ENCODE results near the gene LLPH.

The LLPH gene

DNA sequence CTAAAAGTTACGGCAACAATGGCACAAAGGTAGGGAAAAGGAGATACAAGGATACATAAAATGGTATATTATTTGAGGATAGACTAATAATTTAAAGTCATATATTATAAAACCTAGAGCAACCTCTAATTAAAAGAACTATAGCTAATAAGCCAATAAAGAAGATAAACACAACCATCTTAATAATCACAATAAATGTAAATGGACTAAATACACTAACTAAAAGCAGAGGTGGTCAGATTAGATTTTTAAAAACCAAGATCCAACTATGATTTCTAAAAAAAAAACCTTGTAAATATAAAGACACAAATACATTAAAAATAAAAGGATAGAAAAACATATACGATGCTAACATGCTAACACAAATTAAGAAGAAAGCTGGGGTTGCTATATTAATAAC, 10.7 kb upstream of the LLPH start:
- no peak for DNase-seq

DNA sequence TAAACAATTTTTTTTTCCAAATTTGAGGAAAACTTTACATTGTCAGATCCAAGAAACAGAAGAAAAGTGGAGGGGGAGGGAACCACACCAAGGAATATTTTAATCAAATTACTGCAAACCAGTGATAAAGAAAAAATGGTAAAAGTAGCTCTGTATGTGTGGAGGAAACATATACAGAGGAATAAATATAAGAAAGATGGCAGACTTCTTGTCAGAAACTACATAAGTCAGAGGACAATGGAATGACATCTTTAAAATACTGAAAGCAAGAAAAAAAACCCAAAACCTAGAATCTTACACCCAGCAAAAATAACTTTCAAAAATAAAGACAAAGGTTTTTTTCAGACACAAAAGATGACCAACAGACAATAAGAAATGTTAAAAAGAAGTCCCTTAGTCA, 10.2 kb upstream of the LLPH start:
- DNase-seq = no peak

DNA sequence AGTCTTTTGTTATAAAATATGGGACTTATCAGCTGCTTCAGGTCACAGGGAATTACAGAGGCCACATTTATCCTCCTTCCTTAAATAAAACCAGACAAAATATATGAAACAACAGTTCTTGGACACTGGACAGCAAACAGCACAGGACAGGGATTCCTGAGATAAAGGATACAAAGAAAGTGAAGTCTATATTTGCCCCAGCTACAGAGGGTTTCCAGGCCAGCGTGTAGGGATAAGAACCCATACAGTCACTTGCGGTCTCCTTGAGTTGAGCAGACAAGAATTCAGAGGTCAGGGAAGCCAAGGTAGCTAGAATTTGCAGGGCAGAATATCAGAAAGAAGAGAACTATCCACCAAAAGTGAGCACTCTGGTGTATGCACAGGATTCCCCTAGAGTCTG, 8.8 kb upstream of the LLPH start:
- DNase-seq = no peak

DNA sequence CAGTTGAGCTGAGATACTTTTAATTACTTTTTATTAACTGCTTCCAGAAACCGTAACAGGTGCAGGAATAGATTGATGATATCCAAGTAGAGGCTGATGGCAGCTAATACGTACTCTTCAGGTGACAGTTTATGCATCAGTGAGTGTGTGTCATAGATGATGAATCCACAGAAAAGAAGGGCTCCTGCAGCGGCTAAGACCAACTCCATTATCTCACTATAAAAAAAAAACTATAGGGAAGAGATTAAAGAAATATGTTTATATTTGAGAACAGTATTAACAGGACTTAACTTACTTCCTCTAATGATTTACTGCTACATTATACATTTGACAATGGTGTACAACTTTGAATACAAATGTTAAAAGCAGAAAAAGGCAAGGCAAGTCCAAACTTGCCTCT, 7.4 kb upstream of the LLPH start:
- no peak for DNase-seq

DNA sequence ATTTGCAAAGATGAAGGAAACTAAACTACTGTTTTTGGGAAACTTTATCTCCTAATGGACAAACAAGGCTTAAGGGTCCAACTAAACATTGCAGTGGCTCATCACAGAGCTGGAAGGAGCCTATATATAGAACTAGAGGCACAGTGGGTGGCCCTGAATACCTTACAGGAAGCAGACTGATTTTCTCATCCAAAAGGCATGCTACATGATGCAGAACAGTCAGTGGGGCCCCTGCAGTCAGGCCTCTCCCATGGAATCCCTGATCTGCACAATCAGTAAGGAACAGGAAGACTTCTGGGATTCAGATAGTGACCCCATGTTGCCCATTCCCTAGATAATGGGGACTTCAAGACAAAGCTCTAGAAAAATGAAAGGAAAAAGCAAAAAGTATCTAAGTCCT, 1.9 kb upstream of the LLPH start:
- no peak for DNase-seq

DNA sequence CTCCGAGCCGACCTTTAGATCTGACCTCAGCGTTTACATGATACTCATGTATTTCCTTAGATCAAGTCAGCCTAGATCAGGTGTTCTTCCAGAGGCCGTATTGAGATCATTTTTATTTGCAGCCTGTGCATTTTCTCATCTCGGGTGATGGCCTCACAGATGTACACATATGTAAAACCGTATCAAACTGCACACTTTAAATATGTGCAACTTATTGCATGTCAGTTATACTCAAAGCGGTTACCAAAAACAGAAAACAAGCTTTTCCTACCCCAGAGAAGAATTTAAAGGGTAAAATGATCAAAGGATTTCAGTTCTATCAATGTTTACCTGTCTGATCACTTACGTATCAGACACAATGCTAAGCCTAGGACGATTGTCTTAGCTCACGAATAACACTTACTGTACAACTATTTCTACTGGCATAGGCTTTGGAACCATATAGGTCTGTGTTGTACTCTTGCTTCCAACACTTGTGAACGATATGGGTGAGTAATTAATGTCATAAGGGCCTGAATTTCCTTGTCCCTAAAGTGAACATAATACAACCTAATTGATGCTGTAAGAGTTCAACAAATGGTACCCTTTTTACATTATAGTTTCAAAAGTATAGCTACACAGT, 628 bp upstream of the LLPH start:
- no peak for DNase-seq

DNA sequence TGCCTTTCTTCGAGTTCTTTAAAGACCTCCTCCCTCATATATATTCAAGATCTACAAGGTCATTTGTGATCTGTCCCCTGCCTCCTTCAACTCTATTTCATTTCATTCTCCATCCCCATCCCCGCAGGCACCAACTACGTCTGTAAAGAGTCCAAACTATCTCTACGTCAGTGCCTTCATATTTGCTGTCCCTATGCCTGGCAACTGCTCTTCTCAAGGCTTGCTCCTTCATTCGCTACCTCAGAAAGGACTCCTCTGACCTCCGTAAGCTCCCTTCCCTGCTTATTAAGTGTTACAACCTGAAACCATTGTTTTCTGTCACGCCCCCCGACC, 650 bp downstream of the LLPH start:
- DNase-seq = no peak

DNA sequence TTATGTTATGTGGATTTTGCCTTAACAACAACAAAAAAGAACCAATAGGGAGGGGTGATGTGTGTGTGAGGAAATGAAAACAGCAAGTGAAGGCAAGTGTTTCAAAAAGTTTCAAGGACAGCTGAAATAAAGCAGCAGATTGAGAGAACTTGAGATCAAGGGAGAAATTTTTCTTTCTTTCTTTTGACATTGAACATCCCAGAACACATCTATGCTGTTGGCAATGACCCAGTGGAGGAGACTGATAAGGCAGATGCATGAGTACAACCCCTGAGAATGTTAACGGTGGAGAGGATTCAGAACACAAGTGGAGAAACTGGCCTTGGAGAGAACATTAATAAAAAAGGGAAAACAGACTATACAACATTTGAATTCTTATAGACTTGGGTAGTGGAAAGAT, 2.9 kb downstream of the LLPH start:
- no peak for DNase-seq

DNA sequence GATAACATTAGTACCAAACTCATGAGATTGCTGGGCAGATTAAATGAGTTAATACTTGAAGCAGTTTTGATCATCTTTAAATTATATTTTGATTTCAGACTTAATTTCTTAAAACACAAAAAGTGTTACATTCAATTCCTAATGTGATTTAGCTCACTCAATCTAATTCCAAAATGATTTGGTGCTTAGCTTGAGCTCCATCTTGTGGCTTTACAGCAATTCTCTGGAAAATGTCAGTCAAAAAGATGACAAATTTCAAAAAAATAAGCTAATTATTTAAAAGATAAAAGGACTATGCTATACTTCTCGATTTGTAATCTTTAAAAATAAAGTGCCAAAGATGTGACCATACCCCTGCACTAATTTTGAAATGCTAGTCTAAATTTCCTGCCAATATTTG, 10.1 kb downstream of the LLPH start:
- no peak for DNase-seq

DNA sequence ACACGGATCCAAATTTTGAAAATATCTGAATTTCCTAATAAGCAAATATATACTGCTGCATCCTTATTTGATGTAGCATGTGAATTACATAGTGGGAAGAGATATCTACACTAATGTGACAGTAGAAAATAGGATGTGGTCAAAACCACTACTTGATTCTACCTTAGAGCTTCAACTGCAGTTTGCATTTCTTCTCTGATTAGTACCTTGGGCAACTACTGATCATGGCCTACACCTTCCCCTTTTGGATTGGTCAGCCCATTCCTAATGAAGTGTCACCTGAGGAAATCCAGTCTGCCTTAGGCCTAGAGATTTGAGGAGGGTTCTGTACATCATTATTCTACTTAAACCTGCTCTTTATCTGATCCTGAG, 10.7 kb downstream of the LLPH start:
- no peak for DNase-seq

DNA sequence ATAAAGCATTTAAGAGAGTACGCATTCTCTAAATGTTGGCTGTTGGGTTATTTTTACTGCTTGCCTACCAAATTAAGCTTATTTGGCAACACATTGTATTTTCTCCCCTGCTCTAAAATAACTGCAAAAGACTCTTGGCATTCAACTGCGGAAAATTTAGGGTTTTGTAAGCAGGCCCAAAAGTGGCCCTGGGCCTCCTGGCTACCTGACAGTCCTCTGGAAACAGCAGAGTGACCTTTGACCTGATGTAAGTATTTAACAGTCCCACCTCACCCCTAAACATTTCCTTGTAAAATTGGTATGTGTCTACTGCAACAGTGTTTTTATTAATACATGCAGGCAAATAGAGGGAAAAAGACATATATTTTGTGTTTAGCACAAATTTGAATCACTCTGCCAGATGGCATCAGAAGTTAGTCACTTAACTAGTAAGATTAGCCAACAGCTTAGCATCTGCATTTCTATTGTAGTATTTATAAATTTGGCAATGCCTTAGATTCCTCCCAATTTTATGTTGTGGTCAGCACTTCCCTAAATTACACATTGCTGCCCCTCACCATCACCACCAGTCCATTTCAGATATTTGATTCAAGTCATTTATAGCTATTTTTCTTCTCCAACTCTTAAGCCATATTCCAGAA, 11.2 kb downstream of the LLPH start:
- no peak for DNase-seq

DNA sequence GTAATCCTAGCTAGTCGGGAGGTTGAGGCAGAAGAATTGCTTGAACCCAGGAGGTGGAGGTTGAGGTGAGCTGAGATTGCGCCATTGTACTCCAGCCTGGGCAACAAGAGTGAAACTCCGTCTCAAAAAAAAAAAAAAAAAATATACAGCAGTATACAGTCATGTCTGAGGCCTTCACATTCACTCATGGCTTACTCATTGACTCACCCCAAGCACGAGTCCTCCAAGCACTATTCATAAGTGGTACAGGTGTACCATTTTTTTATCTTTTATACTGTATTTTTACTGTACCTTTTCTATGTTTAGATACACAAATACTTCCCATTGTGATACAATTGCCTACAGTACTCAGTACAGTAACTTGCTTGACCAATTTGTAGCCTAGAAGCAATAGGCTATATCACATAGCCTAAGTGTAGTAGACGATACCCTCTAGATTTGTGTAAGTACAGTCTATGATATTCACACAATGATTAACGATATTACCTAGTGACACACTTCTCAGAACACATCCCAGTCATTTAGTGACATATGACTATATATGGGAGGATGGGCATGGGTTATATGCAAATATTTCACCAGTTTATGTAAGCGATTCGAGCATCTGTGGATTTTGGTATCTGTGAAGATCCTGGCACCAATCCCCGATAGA, 12.2 kb downstream of the LLPH start:
- no peak for DNase-seq

DNA sequence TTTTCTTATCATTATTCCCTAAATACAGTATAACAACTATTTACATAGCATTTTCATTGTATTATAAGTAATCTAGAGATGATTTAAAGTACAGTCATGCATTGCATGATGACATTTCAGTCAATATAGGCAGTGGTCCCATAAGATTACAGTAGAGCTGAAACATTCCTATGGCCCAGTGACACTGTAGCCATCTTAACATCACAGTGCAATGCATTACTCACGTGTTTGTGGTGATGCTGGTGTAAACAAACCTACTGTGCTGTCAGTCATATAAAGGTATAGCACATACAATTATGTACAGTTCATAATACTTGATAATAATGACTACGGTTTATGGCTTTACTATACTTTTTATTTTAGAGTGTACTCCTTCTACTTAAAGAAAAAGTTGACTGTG, 13.3 kb downstream of the LLPH start:
- DNase-seq = no peak

DNA sequence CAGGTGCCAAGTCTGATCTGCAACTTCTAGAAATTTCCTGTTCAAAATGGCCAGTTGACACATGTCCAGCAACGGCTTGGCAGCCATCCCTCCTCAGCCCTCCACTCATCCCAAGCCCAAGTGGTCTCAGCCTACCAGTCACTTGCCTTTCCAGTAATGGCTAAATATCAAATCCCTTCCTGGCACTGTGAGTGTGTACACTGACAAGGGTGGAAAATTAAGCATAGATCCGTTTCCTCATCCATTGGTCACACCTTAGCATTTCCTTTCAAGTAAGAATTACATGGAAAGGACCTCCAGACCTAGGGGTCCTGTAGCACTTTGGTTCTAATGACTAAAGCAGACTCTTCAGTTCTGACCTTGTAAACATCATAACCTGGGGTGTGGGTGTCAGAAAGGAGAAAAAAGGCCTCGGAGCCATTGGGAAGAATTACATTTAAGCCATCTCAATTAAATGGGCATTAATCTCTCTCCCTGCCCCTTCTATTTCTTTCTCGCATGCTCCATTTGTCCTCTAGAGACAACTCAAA, 15.4 kb downstream of the LLPH start:
- DNase-seq = no peak

DNA sequence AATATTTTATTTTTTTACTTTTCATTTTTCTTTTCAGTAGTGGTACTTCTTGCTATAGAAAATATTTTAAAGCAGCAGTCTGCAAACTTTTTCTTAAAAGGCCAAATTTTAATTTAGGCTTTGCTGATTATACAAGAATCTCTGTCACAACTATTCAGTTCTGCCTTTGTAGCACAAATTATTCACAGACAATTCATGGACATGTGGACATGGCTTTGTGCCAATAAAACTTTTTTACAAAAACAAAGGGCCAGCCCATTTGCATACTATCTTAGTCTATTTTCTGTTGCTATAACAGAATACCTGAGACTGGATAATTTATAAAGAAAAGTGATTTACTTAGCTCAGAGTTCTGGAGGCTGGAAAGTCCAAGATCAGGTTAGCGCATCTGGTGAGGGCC, 17.1 kb downstream of the LLPH start:
- no peak for DNase-seq

DNA sequence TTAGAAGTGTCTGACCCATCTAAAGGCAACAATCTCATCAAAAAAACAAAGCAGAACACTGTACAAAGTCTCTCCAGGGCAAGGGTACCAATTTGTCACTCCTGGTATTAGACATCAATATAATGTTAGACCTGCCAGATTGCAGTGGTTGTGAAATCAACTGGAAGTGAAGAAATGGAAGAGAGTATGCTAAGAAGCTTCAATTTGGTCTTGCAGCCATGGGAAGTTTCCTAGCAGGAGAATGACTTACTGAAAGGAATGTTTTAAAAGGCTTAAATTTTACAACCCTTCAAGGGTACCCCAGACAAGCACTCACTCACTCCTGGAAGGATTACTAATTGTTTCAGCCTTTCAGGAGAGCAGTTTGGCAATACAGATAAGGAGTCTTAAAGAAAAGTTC, 18.9 kb downstream of the LLPH start:
- no peak for DNase-seq

DNA sequence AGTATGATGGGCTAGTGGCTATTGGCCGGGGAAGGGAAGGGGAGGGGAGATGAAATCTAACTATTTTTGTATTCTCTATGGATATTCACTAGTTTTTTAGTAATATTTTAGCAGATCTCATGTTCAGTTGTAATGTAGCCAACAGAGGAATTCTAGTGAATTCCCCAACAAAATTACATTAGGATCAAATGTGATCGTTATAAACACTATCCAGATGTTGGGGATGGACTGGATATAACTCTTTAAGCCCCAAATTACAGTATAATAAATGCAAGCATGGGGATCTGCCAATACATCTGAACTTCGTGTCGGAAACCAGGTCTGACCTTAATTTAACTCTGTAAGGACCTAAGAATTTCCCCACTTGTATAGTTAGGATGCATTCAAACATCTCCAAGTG, 21.5 kb downstream of the LLPH start:
- DNase-seq = no peak

DNA sequence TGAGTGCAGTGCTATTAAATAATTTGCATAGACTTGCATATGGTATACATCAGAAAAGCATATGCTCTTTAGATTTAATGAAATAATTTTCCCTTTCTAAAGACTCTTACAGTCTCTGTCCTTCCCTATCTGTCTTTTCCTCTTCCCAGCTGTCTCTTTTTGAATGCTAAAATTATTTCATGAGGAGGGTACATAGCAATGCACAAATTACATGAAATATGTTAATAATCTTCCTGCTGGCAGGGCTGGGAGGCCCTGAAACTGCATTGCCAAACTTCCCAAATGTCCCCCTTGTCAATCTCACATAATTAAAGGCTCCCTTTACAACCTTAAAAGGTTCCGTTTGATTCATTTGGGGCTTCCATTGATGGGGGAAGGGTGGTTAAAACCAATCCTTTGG, 22.2 kb downstream of the LLPH start:
- no peak for DNase-seq

DNA sequence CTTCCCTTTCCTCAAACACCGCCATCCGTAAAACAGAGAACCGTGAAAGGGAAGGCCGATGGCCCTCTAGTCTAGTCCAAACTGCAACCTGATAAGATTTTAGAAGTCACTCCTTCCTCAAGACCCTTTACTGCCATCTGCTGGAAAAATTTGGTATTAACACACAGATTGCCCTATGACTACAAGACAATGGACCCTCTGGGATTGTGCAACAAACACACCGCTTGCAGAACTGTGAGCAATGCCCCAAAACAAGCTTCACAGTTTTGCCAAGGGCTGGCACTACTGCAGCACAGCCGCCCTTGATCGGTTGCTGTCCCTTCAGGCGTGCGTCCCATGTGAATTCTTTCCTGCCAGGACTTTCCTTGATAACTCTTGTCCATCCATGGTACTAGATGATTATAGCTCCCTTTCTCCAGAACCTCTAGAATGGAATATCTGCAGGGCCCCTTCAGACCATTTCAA, 23.1 kb downstream of the LLPH start:
- DNase-seq = peak; percentile 42

DNA sequence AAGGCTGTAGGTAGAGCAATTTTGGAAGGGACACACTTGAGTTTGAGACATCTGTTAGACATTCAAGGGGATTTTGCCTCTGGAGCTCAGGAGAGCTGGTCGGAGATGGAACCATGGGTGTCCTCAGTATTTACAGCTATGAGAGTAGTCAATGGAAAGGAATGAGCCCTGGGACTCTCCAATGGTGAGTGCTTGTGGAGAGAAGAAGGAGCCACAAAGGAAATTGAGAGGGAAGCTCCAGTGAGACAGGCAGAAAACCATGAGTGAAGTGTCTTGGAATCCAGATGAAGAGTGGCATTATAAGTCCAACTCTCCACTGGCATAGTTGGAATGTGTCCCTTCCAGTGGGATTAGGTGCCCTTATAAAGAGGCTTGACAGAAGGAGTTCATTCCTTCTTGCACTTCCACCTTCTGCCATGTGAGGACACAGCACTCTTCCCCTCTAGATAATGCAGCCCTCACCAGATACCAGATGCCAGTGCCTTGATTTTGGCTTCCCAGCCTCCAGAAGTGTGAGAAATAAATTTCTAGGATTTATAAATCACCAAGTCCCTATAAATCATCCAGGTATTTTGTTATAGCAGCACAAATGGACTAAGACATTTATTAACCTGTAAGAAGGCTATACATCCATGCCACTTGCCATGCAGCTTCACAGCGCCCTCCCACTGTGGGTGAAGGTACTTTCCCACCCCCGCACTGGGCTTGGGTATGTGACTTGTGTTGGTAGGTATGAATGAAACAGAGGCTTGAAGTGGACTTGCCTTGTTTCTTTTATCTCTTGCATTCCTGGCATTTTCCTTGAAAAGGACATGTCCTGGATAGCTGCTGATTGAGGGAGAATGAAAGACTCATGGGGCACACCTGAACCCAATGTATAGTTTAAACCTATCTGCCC, 27.3 kb downstream of the LLPH start:
- no peak for DNase-seq

DNA sequence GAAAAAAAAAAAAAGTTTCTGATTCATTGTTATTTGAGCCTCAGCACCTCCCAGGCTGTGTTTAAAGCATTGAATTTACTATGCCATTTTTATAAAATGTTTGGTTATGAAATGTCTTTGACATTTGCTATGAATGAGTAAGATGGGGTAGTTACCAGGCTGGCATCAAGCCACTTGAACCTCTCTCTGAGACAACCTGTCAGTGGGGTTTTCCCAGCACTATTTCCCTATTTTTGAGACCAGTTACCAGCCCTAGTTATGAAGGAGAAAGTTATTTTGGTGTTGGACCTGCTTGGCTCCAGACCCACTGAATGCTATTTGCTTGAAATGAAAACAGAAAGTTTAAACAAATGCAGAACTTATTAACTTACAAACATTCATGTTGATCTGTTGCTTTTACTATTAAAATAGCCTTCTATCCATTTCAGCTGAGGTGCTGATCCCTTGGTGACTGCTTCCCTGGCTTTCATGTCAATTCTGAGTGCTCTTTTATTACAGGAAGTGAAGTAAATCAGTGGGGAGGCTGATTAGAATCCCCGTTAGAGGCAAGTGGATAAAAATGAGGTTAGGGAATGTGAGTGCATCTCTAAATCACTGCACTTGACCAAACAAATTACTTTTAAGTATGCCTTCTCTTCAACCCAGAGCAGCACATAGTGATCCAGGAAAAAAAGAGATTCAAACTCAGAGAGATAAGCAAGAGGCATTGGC, 37.8 kb downstream of the LLPH start:
- DNase-seq = no peak

DNA sequence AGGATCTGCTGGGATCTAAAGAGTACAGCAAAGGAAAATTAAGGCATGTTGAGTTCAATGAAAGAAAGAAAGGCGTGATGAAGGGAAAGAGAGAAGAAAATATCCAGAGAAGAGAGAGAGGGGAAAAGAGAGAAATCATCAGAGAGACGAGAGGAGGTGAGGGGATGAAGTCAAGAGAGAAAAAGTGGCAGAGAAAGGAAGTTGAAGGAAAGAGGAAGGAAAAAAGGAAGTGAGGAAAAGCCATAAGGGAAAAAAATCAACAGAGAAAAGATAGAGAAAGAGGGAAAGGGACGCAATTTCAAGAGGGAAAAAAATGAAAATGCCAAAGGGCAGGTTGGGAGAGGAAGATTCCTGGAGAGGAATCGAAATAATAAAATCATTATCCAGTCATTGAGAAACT, 40.4 kb downstream of the LLPH start:
- DNase-seq = no peak

DNA sequence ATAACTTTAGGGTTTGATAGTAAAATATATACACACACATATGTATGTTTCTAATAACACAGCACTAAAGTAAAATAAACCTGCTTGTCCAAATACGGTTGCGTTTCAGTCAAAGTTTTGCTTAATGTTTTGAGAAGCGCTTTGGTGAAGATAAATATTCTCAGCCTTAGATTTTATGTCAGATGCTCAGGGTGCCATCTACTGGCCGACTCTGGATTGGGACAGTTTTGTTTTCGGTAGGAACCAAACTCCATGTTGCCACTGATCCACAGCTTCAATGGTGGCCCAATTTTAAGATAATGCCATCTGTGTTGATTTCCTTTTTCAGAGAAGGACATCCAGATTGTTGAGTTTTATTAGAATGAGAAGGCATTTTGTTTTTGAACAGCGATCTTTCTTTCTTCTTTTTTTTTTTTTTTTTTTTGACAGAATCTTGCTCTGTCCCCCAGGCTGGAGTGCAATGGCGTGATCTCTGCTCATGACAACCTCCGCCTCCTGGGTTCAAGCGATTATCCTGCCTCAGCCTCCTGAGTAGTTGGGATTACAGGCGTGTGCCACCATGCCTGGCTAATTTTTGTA, 43.1 kb downstream of the LLPH start:
- DNase-seq = peak; percentile 9
